Vagina (tissue), 2 donors: ENCODE data around the gene FOXD4L1.
"Not testable (repeated sequence)": the region's sequence is repeated elsewhere in the genome, so short reads cannot be mapped to it uniquely, and the experiment has no call there.

ENCODE experiments used
- CTCF ChIP-seq, 3 experiments: fragments of 450-650 bp in 2 of 3; fragments of 200-600 bp in 1 of 3; sonication (generic) in 1 of 3; IDR thresholded peaks; one replicate each; pipeline ENCODE4 v1.5.1; 2017 to 2019; ENCODE audit warnings: antibody characterized with exemption in 3 of 3, mild to moderate bottlenecking in 2 of 3, moderate library complexity in 2 of 3
- POLR2A ChIP-seq, 2 donors: fragments of 450-650 bp; IDR thresholded peaks; one replicate each; pipeline ENCODE4 v1.6.1; 2017; ENCODE audit warnings: antibody characterized with exemption in 2 of 2, mild to moderate bottlenecking in 2 of 2, moderate library complexity in 2 of 2
- POLR2AphosphoS5 ChIP-seq, 2 donors: sonication (generic); formaldehyde crosslinking; IDR thresholded peaks; one replicate each; pipeline ENCODE4 v1.9.0; 2017; ENCODE audit warnings: antibody characterized with exemption in 2 of 2, mild to moderate bottlenecking in 2 of 2, low read depth in 1 of 2; ENCODE audit not compliant: insufficient read depth in 1 of 2

- TF ChIP-seq POLR2AphosphoS5 (IDR thresholded peaks at IDR 0.05; ENCODE audit: insufficient read depth in 1 of 2, low read depth in 1 of 2); POLR2A (IDR thresholded peaks at IDR 0.05); CTCF (IDR thresholded peaks at IDR 0.05): not testable (repeated sequence)
These were observed 17.5 kb downstream of the FOXD4L1 start for GRCh38 chr2:113515995-113516394.
